Measurements from ENCODE around the gene GPRC5D. TPM values are rescaled to one million over a fixed set of nuclear protein-coding genes. Genes with fewer than 3 reads are reported as not detected.
A peak's percentile ranks its signal among the peaks of the same experiment; 100 is the strongest.

Gene GPRC5D
- total RNA-seq, 1 donor from 2014 or later: 0.35 TPM

GRCh38 chr12:12893438-12893837 is 58.5 kb downstream of the GPRC5D start:
- intact Hi-C loops (cut with micrococcal nuclease): loop anchor here (5.0 kb wide), 1 partner anchor 106 kb away; the partner anchor contains the start of gene APOLD1
- ChIA-PET CTCF (no interaction called here), POLR2A (no interaction called here)
- Mint-ChIP-seq H3K27me3 (peaks cover 49% of the 10 kb centered on the region), H3K36me3 (ENCODE audit: low read depth) (no peaks in the 10 kb centered on the region), H3K27ac (no peak overlapping the region), H3K9me3 (no peaks in the 10 kb centered on the region), H3K4me1 (peaks cover 12% of the 10 kb centered on the region), H3K4me3 (no peak overlapping the region)
- TF ChIP-seq, protein P1, sequence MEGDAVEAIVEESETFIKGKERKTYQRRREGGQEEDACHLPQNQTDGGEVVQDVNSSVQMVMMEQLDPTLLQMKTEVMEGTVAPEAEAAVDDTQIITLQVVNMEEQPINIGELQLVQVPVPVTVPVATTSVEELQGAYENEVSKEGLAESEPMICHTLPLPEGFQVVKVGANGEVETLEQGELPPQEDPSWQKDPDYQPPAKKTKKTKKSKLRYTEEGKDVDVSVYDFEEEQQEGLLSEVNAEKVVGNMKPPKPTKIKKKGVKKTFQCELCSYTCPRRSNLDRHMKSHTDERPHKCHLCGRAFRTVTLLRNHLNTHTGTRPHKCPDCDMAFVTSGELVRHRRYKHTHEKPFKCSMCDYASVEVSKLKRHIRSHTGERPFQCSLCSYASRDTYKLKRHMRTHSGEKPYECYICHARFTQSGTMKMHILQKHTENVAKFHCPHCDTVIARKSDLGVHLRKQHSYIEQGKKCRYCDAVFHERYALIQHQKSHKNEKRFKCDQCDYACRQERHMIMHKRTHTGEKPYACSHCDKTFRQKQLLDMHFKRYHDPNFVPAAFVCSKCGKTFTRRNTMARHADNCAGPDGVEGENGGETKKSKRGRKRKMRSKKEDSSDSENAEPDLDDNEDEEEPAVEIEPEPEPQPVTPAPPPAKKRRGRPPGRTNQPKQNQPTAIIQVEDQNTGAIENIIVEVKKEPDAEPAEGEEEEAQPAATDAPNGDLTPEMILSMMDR (IDR thresholded peaks at IDR 0.05): no peak
- ATAC-seq (ENCODE audit: low read depth) (no peak), DNase-seq (no peak)

- ChIA-PET POLR2A (no interaction called here), CTCF (no interaction called here)
- TF ChIP-seq, protein P1 (IDR thresholded peaks at IDR 0.05): no peak
- ATAC-seq (ENCODE audit: low read depth): no peak
- Mint-ChIP-seq H3K4me1 (peaks cover 12% of the 10 kb centered on the region), H3K27ac (no peak overlapping the region), H3K9me3 (no peaks in the 10 kb centered on the region), H3K4me3 (no peak overlapping the region), H3K27me3 (peaks cover 47% of the 10 kb centered on the region), H3K36me3 (ENCODE audit: low read depth) (no peaks in the 10 kb centered on the region)
- no peak for DNase-seq
- intact Hi-C loops (cut with micrococcal nuclease): loop anchor here (5.0 kb wide), 1 partner anchor 105 kb away; the partner anchor contains the start of gene APOLD1
These were observed 59.3 kb downstream of the GPRC5D start for GRCh38 chr12:12892681-12893141.

DNA sequence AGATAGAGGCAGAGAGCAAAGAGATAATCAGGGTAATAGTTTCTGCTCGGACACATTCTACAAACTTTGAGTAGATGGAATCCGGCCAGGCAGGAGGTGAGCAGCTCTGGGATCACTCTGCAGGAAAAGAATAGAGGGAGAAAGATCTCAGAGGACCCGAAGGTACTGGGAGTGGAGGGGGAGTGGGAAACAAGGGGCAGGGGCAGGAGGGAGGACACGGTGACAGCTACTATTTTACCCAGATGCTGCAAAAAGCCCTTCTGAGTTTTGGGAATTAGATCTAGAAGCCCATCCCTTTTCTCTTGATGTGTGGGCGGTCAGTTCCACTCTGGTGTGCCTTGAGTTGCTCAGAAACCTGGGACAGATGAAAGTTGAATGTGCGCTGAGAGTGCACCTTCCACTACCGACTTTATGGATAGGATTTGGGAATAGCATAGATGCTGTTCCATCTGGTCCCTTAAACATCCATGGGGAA is 60.1 kb downstream of the GPRC5D start:
- intact Hi-C loops (cut with micrococcal nuclease): loop anchor here (1.0 to 5.0 kb wide), 2 partner anchors 17 to 105 kb away; partner anchors contain the start of gene APOLD1
- Mint-ChIP-seq H3K27me3 (peaks cover 44% of the 10 kb centered on the region), H3K4me3 (no peak overlapping the region)

GRCh38 chr12:12891080-12891880 is 60.7 kb downstream of the GPRC5D start, which contains the start of gene GPRC5A:
Gene GPRC5A, plus strand, starts transcription at chr12:12891562. Its CDS starts 16,688 bp downstream, at chr12:12908250.
- ChIA-PET POLR2A (interaction anchor here (0.7 kb wide), 1 partner anchor 101 kb away, joined by 4 read pairs; no protein-coding TSS in a partner anchor), CTCF (interaction anchor here (1.0 kb wide), 1 partner anchor 321 kb away, joined by 3 read pairs; no protein-coding TSS in a partner anchor)
- TF ChIP-seq, protein P1 (IDR thresholded peaks at IDR 0.05): no peak
- DNase-seq (no peak), ATAC-seq (ENCODE audit: low read depth) (peak; percentile 37)
- Mint-ChIP-seq H3K4me3 (peak within 1 kb of the TSS; percentile 81), H3K27ac (no peak within 1 kb of the TSS), H3K4me1 (peaks cover 12% of the 10 kb centered on the region), H3K36me3 (ENCODE audit: low read depth) (no peaks in the 10 kb centered on the region), H3K27me3 (peaks cover 46% of the 10 kb centered on the region), H3K9me3 (no peaks in the 10 kb centered on the region)
- intact Hi-C loops (cut with micrococcal nuclease): loop anchor here (1.0 to 5.0 kb wide), 2 partner anchors 18 to 104 kb away; partner anchors contain the start of gene APOLD1

More for the DNA sequence above, 60.1 kb downstream of the GPRC5D start:
- POLR2A ChIA-PET: interaction anchor here (0.7 kb wide), 1 partner anchor 102 kb away, joined by 4 read pairs; no protein-coding TSS in a partner anchor
- CTCF ChIA-PET: no interaction called here
- no peak overlapping the region for H3K27ac Mint-ChIP-seq
- H3K4me1 Mint-ChIP-seq: peaks cover 12% of the 10 kb centered on the region
- no peaks in the 10 kb centered on the region for H3K9me3 Mint-ChIP-seq
- ATAC-seq (ENCODE audit: low read depth): no peak
- no peaks in the 10 kb centered on the region for H3K36me3 Mint-ChIP-seq (ENCODE audit: low read depth)
- TF ChIP-seq, protein P1 (IDR thresholded peaks at IDR 0.05): no peak
- no peak for DNase-seq

Other genes with a start within 250 kb of the GPRC5D start
- 56.6 and 59.0 TPM in 2 replicates for gene CDKN1B, start 234.8 kb downstream of the GPRC5D start, total RNA-seq
- gene APOLD1, start 166.5 kb downstream of the GPRC5D start, total RNA-seq: 0.75 and 0.81 TPM in 2 replicates
- gene DDX47, start 138.8 kb downstream of the GPRC5D start, total RNA-seq: 97.1 and 98.5 TPM in 2 replicates
- not detected in 2 replicates for gene GPRC5A, start 60.6 kb downstream of the GPRC5D start, total RNA-seq
- gene HEBP1, start 48.1 kb upstream of the GPRC5D start, total RNA-seq: 9.7 and 12.0 TPM in 2 replicates
- gene FAM234B, start 92.2 kb upstream of the GPRC5D start, total RNA-seq: 4.7 and 6.3 TPM in 2 replicates
- gene GSG1, start 151.5 kb upstream of the GPRC5D start, total RNA-seq: not detected in 2 replicates
- 0.39 TPM in 1 of 2 replicates, not detected in the other for gene EMP1, start 244.6 kb upstream of the GPRC5D start, total RNA-seq

All from activated B cell treated with CpG ODN at 0.5 μM for 24 hours (primary cell).